Natural killer cell (primary cell): ENCODE data around the gene SEMA6A. TPM values are rescaled to one million over a fixed set of nuclear protein-coding genes. Genes with fewer than 3 reads are reported as not detected.

Source experiments
- ATAC-seq, 3 donors: fragments of 150-1000 bp in 2 of 3; fragments of 200-7000 bp in 1 of 3; cut with Tn5 transposase; 1 replicate in 1 of 3; 2 replicates in 2 of 3; pipeline ENCODE4 v1.10.0; 2021; ENCODE audit warnings: mild to moderate bottlenecking in 2 of 3, moderate library complexity in 2 of 3
- DNase-seq, 2 donors: peaks; one replicate each; pipeline versions ENCODE4 v3.0.0 to v3.0.0-alpha.2; 2013 to 2021; ENCODE audit warnings: mixed read lengths in 1 of 2
- H3K27ac ChIP-seq: one replicate; pipeline ENCODE4 v1.5.1; 2013; ENCODE audit warnings: mild to moderate bottlenecking, low read length
- H3K27me3 ChIP-seq: one replicate; pipeline ENCODE4 v1.6.1; 2013; ENCODE audit warnings: low read length; ENCODE audit not compliant: control insufficient read depth, insufficient read depth
- H3K36me3 ChIP-seq: one replicate; pipeline ENCODE4 v1.6.1; 2013; ENCODE audit warnings: low read length; ENCODE audit not compliant: control insufficient read depth, insufficient read depth
- H3K4me1 ChIP-seq: one replicate; pipeline ENCODE4 v1.6.1; 2013; ENCODE audit warnings: low read length; ENCODE audit not compliant: control insufficient read depth, insufficient read depth
- H3K4me3 ChIP-seq: one replicate; pipeline ENCODE4 v1.5.1; 2013; ENCODE audit warnings: low read length
- H3K9me3 ChIP-seq: one replicate; pipeline ENCODE4 v1.6.1; 2013; ENCODE audit warnings: low read length; ENCODE audit not compliant: control insufficient read depth, insufficient read depth
- H3K27ac Mint-ChIP-seq, 2 donors: one replicate each; pipeline ENCODE4 v1.8.0; 2022; ENCODE audit warnings: mild to moderate bottlenecking in 2 of 2, mixed read lengths in 2 of 2, moderate library complexity in 1 of 2
- H3K27me3 Mint-ChIP-seq, 2 donors: one replicate each; pipeline ENCODE4 v1.8.0; 2022; ENCODE audit warnings: low read depth in 2 of 2, mixed read lengths in 2 of 2
- H3K36me3 Mint-ChIP-seq: one replicate; pipeline ENCODE4 v1.8.0; 2022; ENCODE audit warnings: mixed read lengths
- H3K4me1 Mint-ChIP-seq, 2 donors: one replicate each; pipeline ENCODE4 v1.8.0; 2022; ENCODE audit warnings: mixed read lengths in 2 of 2
- H3K4me3 Mint-ChIP-seq: one replicate; pipeline ENCODE4 v1.8.0; 2022; ENCODE audit warnings: mild to moderate bottlenecking, moderate library complexity, mixed read lengths
- H3K9me3 Mint-ChIP-seq, 2 donors: one replicate each; pipeline ENCODE4 v1.8.0; 2022; ENCODE audit warnings: mixed read lengths in 2 of 2
- CTCF ChIP-seq: fragments of 200-600 bp; IDR thresholded peaks from one replicate; pipeline ENCODE4 v1.8.0; 2022; ENCODE audit warnings: antibody characterized with exemption
- WGBS: methylation state at CpG from one replicate; pipeline ENCODE4 v1.1.7; 2013; ENCODE audit warnings: missing lambda C conversion rate; ENCODE audit not compliant: insufficient coverage; 5-methylcytosine and 5-hydroxymethylcytosine counted together
- intact Hi-C: fragments of 100-400 bp; cut with micrococcal nuclease; formaldehyde crosslinking; loops from one replicate; pipeline ENCODE4 v1.14.2; 2022
- total RNA-seq, 4 donors: library from RNA; stranded (reverse); fragments of 120-200 nt in 1 of 4; gene quantifications; one replicate each; pipeline versions ENCODE4 v1.2.3 to v1.2.4, GENCODE V29; 2013 to 2022

Gene SEMA6A
- total RNA-seq, 3 donors from 2014 or later (not counting 1 experiment from before 2014, with no cell fraction given), result not detected

DNA sequence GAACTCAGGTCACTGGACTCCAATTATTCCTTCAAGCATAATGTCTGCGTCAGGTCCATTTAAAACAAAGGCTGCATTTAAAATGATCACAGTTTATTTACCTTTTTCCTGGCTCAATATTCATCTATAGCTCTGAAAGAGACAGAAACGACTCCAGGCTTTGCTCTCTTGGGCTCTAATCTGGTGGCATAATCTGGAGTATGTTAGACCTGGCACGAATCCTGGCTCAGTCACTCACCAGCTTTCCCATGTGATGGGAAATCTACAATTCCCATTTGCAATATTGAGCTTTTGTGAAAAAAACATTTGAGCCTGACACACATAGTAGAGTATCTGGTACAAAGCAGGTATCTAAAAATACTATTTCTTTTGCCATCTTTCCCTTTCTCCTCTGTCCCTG lies 155.8 kb downstream of the SEMA6A start:
- no peak overlapping the region for H3K27ac Mint-ChIP-seq
- Histone ChIP-seq H3K27me3 (no peaks in the 10 kb centered on the region), H3K27ac (no peak overlapping the region), H3K4me3 (no peak overlapping the region), H3K4me1 (no peaks in the 10 kb centered on the region), H3K36me3 (no peaks in the 10 kb centered on the region), H3K9me3 (no peaks in the 10 kb centered on the region)
- no peaks in the 10 kb centered on the region for H3K9me3 Mint-ChIP-seq
- intact Hi-C loops, result no loop called here
- ATAC-seq (no peak), DNase-seq (no peak)
- H3K4me1 Mint-ChIP-seq, result no peaks in the 10 kb centered on the region
- no peaks in the 10 kb centered on the region for H3K36me3 Mint-ChIP-seq
- no peak overlapping the region for H3K4me3 Mint-ChIP-seq
- H3K27me3 Mint-ChIP-seq, result no peaks in the 10 kb centered on the region
- 94% methylated on average over 3 of the region's 3 CpGs for WGBS
- no peak for TF ChIP-seq CTCF

GRCh38 chr5:116418016-116418415 lies 156.6 kb downstream of the SEMA6A start:
- Mint-ChIP-seq H3K4me3 (no peak overlapping the region), H3K27ac (no peak overlapping the region), H3K4me1 (no peaks in the 10 kb centered on the region), H3K36me3 (no peaks in the 10 kb centered on the region), H3K27me3 (no peaks in the 10 kb centered on the region), H3K9me3 (no peaks in the 10 kb centered on the region)
- no peaks in the 10 kb centered on the region for H3K27me3 ChIP-seq
- no peak for ATAC-seq
- 74% methylated on average over 2 of the region's 2 CpGs for WGBS
- no peak overlapping the region for H3K4me3 ChIP-seq
- H3K36me3 ChIP-seq, result no peaks in the 10 kb centered on the region
- no peaks in the 10 kb centered on the region for H3K9me3 ChIP-seq
- no peak overlapping the region for H3K27ac ChIP-seq
- no peak for DNase-seq
- H3K4me1 ChIP-seq, result no peaks in the 10 kb centered on the region
- TF ChIP-seq CTCF, result no peak
- intact Hi-C loops, result no loop called here

- Histone ChIP-seq H3K4me3 (no peak overlapping the region), H3K9me3 (no peaks in the 10 kb centered on the region), H3K4me1 (no peaks in the 10 kb centered on the region), H3K27me3 (no peaks in the 10 kb centered on the region), H3K36me3 (no peaks in the 10 kb centered on the region), H3K27ac (no peak overlapping the region)
- TF ChIP-seq CTCF, result no peak
- Mint-ChIP-seq H3K27me3 (no peaks in the 10 kb centered on the region), H3K4me3 (no peak overlapping the region), H3K4me1 (no peaks in the 10 kb centered on the region), H3K27ac (no peak overlapping the region), H3K36me3 (no peaks in the 10 kb centered on the region), H3K9me3 (no peaks in the 10 kb centered on the region)
- intact Hi-C loops, result no loop called here
- no peak for ATAC-seq
- DNase-seq, result no peak
- 92% methylated on average over 5 of the region's 5 CpGs for WGBS
Observed at GRCh38 chr5:116415989-116416388, 158.6 kb downstream of the SEMA6A start.

DNA sequence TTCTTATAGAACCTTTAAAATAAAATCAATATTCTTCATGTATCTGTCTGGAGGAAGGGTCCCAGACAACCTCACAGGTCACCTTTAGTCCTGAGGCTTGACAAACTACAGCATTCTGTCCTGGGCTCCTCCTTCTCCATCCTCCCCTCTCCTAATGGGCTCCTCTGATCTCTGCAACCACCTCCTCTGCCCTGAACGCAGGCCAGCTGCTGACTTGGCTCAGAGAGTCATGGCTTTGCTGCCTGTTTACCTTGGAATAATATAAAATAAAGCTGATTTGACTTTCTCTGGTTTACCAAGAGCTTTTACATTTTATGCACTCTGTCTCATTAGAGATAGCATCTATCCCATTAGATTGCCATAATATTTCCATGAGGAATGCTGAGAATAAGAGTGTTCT lies 159.4 kb downstream of the SEMA6A start:
- Mint-ChIP-seq H3K36me3 (no peaks in the 10 kb centered on the region), H3K27me3 (no peaks in the 10 kb centered on the region), H3K27ac (no peak overlapping the region), H3K4me3 (no peak overlapping the region), H3K4me1 (no peaks in the 10 kb centered on the region), H3K9me3 (no peaks in the 10 kb centered on the region)
- no peak overlapping the region for H3K27ac ChIP-seq
- ATAC-seq (no peak), DNase-seq (no peak)
- intact Hi-C loops, result no loop called here
- WGBS, result no CpG with 5 or more reads among the region's 1 CpG
- H3K9me3 ChIP-seq, result no peaks in the 10 kb centered on the region
- H3K4me1 ChIP-seq, result no peaks in the 10 kb centered on the region
- H3K4me3 ChIP-seq, result no peak overlapping the region
- no peaks in the 10 kb centered on the region for H3K27me3 ChIP-seq
- TF ChIP-seq CTCF, result no peak
- H3K36me3 ChIP-seq, result no peaks in the 10 kb centered on the region
